HG03354 (cell line): Measurements from ENCODE around the gene LONP2.
A peak's percentile ranks its signal among the peaks of the same experiment; 100 is the strongest.
"Not testable (repeated sequence)": the region's sequence is repeated elsewhere in the genome, so short reads cannot be mapped to it uniquely, and the experiment has no call there.

Experiments used
- ATAC-seq: cut with Tn5 transposase; IDR thresholded peaks from one replicate; pipeline ENCODE4 v1.9.1; 2021; ENCODE audit warnings: mild to moderate bottlenecking; ENCODE audit not compliant: unreplicated experiment, poor library complexity, severe bottlenecking

The LONP2 gene

GRCh38 chr16:48383009-48383876 is 139.1 kb downstream of the LONP2 start:
- ATAC-seq: no peak

GRCh38 chr16:48383877-48384519 is 139.9 kb downstream of the LONP2 start:
- no peak for ATAC-seq

GRCh38 chr16:48384520-48385252 is 140.6 kb downstream of the LONP2 start:
- ATAC-seq: peak; percentile 62

- ATAC-seq: peak; percentile 74
Observed at GRCh38 chr16:48385253-48386150, 141.4 kb downstream of the LONP2 start, which contains the start of gene SIAH1. Gene SIAH1 (minus strand): TSS chr16:48385413. CDS start chr16:48362428, 22,985 bp downstream.

- ATAC-seq: no peak
Observed at GRCh38 chr16:48386559-48387312, 142.6 kb downstream of the LONP2 start.

GRCh38 chr16:48392407-48392806 is 148.3 kb downstream of the LONP2 start:
- no peak for ATAC-seq

GRCh38 chr16:48393485-48394354 is 149.6 kb downstream of the LONP2 start:
- ATAC-seq: no peak

- ATAC-seq: no peak
Observed at GRCh38 chr16:48394355-48394703, 150.2 kb downstream of the LONP2 start.

- no peak for ATAC-seq
Observed at GRCh38 chr16:48395375-48395774, 151.3 kb downstream of the LONP2 start.

GRCh38 chr16:48402547-48402946 is 158.4 kb downstream of the LONP2 start:
- ATAC-seq: not testable (repeated sequence)

- no peak for ATAC-seq
Observed at GRCh38 chr16:48405153-48405552, 161.1 kb downstream of the LONP2 start.

- ATAC-seq: no peak
Observed at GRCh38 chr16:48405907-48406306, 161.8 kb downstream of the LONP2 start.
